HL-60/S4 (cell line): Measurements from ENCODE around the gene CCSER2.
"Not testable (repeated sequence)": the region's sequence is repeated elsewhere in the genome, so short reads cannot be mapped to it uniquely, and the experiment has no call there.

ENCODE experiments used
- in situ Hi-C: fragments of 300-500 bp; cut with MboI; formaldehyde crosslinking; loops from 2 replicates; pipeline ENCODE4 v1.14.3; 2022; ENCODE audit warnings: low sequenced_read_pairs

CCSER2 gene

DNA sequence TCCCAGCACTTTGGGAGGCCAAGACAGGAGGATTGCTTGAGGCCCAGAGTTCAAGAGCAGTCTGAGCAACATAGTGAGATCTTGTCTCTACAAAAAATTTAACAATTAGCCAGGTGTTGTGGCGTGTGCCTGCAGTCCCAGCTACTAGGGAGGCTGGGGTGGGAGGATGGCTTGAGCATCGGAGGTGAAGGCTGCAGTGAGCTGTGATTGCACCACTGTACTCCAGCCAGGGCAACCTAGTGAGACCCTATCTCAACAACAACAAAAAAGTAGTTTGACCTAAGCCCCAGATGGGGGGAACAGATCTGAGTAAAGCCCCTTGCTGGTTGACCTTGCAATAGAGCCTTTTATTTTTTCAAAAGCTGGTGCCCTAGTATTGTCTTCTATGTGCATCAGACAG is 15.6 kb upstream of the CCSER2 start:
- in situ Hi-C loops, result no loop called here

DNA sequence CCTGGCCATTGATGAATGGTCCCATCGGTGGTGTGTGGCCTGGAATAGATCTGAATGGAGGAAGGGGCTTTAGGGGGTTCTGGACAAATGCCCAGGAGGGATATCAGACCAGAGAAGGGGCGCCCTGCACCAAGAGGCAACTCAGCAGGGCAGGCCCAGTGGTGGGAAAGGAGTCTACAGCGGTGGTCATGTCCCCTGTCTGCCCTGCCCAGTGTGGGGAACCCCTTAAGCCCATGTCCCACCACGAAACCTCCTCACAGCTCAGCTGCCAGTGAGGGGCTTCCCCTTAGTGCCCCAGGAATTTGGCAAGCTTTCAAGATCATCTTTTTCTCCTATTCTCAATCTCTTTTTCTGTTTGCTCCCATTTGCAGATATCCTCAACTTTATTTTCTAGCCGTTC is 14.1 kb upstream of the CCSER2 start:
- in situ Hi-C loops, result no loop called here

DNA sequence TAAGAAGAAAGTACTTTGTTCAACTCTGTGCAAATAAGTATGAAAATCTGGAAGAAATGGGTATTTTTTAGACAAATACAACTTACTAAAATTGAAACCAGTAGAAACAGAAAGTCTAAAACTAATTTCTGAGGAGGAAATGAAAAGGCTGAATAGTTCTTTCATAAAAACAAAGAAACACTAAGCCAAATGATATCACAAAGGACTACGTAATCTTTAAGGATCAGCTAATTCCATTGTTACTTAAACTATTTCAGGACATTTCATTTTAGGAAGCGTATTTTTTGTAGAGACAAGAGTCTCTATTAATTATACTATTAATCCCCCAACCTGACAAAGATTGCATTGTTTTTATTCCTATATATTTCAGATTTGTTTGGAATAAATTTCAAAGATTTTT is 11.2 kb upstream of the CCSER2 start:
- in situ Hi-C loops, result no loop called here

DNA sequence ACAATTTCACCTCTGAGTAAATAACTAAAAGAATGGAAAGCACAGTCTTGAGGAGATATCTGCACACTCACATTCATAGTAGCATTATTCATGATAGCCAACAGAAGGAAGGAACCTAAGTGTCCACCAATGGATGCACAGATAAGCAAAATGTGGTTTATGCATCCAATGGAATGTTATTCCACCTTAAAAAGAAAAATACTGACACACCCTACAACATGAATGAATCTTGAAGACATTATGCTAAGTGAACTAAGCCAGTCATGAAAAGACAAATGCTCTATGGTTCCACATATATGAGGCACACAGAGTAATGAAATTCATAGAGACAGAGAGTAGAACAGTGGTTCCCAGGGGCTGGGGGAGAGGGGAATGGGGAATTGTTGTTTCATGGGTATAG is 6.5 kb upstream of the CCSER2 start:
- in situ Hi-C loops, result no loop called here

DNA sequence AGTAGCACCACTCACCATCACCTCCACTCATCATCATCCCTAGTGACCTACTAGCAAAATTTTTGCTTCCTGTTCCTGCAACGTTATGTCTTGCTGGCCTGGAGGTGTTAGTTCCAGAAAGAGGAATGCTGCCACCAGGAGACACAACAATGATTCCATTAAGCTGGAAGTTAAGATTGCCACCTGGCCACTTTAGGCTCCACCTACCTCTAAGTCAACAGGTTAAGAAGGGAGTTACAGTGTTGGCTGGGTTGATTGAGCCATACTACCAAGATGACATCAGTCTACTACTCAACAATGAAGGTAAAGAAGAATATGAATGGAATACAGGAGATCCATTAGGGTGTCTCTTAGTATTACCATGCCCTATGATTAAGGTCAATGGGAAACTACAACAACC is 4.8 kb upstream of the CCSER2 start:
- in situ Hi-C loops, result not testable (repeated sequence)

DNA sequence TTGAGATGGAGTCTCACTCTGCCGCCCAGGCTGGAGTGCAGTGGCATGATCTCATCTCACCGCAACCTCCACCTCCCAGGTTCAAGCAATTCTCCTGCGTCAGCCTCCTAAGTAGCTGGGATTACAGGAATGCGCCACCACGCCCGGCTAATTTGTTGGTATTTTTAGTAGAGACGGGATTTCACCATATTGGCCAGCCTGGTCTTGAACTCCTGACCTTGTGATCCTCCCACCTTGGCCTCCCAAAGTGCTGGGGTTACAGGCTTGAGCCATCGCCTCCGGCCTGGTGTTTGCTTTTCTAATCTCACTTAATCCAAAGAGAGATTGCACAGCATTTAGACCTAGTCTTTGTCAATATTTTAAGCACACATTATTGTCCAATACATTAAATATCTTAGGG is 1.4 kb upstream of the CCSER2 start:
- in situ Hi-C loops, result not testable (repeated sequence)

DNA sequence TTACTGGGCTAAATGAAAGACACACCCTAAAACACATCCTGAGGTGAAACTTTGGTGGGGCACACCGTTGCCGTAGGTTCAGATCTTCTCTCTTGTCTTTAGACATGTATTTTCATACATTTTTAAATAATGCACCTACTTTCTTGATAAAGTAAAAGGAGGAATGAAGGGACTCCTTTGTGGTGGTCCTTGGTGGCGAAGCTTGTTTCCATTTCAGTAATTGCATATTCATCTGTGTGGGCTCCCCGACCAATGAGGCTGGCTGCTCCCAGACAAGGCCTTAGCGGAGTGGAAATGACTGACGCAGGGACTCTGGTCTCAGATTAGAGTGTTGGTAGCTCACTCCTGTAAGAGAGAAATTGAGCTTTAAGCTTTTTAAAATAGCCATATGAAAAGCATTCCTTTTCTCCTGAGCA is 815 bp downstream of the CCSER2 start:
- in situ Hi-C loops, result no loop called here

DNA sequence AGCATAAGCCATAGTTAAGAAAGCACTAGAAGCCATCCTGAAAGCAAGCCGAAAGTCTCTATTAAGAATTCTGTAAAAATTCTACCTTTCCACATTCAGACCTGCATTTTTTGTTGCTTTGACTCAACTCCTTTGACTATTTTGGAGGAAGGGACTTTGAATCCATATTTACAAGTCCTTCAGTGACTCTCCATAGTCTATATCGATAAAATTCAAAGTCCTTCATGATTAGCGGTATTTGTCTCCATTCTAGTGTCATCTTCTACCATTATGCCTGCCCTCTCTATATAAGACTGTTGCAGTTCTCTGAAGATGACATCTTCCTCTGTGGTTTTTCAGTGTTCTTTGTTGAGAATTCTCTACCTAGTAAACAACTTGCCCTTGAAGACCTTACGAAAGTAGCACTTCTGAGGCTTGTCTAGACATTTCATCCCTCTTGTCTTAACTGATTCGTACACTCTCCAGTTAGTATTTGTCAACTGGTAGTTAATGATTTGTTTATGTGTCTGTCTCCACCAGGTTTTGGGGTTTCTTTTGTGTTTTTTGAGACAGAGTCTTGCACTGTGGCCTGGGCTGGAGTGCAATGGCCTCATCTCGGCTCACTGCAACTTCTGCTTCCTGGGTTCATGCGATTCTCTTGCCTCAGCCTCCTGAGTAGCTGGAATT is 1.7 kb downstream of the CCSER2 start:
- in situ Hi-C loops, result no loop called here

DNA sequence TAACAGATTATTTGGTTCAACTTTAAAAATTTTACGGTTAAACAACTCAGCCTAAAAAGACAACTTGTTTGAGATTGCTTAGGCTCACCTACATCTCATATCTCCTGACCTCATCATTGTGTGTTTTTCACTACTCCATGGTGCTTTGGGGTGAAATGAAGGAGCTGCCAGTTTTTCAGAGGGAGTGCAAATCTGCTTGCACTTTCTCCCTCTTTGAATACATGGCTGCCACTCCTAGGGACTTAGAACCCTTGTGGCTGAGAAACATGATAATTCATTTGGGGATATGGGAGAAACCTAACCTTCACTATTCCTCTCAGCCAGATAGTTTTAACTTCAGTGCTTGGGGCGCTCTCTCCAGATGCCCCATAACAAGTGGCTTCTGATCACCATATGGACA is 2.7 kb downstream of the CCSER2 start:
- in situ Hi-C loops, result no loop called here

DNA sequence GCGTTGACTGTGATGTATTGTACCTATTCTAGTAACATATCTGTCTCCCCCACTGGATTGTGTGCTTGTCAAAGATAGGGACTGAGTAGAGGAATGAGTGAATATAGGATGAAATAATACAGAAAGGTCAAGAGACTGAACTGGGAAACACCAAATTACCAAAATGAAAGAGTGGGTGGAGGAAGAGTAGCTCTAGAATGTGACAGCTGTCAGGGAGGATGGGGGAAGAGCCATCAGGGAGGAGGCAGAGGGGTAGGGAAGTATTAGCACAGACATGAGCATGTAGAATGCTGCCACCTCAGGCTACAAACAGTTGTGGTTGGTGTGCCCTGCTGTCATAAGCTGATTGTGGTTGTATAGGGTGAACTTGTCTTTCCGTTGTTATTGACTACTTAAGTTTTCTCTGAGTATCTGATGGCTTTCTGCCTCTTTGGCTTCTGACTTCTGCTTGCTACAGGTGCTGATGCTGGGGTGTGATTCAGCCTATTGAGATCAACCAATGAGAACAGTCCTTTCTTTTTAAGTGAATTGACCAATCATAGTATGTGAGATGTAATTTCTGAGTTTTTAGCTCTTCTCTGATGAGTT is 5.6 kb downstream of the CCSER2 start:
- in situ Hi-C loops, result no loop called here

DNA sequence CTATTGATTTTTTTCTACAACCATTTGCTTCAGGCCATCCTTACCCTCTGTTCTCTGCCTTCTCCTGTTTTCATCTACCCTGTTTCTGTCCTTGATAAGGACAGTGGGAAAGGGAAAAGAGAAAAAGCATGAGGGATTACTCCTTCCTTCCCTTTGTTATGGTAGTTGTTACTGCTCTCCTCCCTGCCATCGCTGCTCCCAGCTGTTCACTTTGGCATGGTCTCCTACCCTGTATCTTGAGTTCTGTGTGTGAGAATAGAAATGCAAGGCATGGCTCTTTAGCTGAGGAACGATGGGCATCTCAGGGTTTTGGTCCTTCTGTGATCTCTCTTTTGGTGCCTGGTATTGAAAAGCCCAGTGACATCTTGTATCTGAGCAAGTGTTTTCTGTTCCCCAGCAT is 6.4 kb downstream of the CCSER2 start:
- in situ Hi-C loops, result no loop called here

DNA sequence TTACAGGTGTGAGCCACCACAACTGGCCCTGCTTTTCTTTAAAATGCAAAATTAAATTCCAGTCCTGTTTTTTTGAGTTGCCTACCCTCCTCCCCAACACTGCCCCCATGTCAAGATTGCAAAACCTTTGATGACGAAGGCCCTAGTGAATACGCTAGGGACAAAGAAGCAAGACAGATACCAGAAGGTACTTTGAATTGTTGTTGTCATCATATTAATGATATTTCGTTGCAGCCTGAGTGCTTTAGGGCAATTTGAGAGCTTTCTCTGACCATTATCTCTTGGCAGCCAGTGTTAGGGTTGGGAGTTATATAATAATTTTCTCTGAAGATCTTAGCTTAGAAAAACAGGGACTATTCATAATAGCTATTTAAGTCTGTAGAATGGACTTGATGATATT is 7.1 kb downstream of the CCSER2 start:
- in situ Hi-C loops, result no loop called here

DNA sequence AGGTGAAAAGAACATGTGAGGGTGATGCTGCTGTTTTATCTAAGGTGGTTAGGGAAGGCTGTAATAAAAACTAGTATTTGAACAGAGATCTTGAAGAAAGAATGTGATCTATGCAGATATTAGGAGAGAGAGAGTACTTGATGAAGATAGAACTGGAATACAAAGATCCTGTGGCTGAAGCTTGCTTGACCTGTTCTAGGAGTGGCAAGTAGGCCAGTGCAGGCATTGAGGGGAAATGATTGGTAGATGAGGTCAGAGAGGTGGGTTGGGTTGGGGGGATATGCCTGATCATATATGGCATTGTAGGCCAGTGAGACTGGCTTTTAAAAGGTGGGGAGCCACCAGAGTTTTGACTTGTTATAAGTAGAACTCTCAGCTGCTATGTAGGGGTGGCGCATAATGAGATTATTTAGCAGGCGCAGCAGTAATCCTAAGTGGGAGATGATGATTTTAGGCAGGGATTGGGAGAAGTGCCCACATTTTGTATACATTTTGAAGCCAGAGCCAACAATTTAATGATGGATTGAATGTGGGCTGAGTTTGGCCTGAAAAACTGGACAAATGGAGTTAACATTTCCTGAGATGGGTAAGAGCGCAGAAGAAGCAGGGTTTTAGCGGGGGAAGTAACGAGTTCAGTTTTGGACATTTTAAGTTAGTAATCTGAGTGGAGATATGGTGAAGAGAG is 8.2 kb downstream of the CCSER2 start:
- in situ Hi-C loops, result no loop called here

DNA sequence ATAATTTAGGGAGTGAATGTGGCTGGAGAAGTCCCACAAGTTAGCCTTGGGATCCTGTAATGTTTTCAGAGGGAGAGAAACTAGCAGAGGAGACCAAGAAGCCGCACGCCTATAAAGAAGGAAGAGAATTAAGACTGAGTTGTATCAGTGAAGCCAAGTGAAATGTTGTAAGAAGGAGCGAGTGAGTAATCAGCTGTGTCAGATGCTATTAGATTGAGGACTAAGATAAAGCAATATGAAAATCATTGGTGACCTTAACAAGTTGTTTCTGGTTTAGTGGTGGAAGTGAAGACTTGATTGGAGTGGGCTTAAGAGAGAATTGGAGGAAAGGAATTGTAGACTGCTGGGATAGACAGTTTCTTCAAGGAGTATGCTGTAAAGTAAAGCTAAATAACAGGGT is 8.8 kb downstream of the CCSER2 start:
- in situ Hi-C loops, result no loop called here

DNA sequence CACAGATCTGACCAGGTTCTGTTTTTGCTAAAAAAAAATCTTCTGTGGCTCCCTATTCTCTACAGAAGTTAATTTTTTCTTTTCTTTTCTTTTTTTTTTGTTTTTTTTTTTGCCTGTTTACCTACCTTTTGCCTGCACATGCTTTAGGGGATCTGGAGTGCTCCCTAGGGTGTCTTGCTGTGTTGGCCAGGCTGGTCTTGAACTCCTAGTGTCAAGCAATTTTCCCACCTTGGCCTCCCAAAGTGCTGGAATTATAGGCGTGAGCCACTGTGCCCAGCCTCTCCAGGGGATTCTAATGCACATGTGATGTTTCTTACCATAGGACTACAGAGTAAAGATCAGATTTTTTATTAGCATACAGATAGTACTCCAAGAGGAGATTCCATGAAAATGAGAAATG is 10.6 kb downstream of the CCSER2 start:
- in situ Hi-C loops, result no loop called here

DNA sequence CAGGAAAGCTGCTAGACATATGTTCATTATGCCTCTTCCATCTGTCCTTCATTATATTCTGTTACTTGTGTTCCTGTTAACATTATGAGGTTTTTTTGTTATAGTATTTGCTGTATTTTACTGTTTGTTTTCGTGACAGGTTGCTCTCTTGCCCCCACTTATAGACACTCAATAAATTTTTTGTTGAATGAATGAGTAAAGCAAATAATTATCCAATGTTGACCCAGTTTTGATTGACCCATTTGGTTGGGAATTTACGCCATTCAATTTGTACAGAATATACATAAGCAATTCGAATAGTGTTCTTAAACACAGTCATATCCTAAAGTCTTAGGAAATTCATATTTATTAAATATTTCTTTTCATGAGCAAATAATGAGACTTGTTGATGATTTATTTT is 11.8 kb downstream of the CCSER2 start:
- in situ Hi-C loops, result no loop called here

DNA sequence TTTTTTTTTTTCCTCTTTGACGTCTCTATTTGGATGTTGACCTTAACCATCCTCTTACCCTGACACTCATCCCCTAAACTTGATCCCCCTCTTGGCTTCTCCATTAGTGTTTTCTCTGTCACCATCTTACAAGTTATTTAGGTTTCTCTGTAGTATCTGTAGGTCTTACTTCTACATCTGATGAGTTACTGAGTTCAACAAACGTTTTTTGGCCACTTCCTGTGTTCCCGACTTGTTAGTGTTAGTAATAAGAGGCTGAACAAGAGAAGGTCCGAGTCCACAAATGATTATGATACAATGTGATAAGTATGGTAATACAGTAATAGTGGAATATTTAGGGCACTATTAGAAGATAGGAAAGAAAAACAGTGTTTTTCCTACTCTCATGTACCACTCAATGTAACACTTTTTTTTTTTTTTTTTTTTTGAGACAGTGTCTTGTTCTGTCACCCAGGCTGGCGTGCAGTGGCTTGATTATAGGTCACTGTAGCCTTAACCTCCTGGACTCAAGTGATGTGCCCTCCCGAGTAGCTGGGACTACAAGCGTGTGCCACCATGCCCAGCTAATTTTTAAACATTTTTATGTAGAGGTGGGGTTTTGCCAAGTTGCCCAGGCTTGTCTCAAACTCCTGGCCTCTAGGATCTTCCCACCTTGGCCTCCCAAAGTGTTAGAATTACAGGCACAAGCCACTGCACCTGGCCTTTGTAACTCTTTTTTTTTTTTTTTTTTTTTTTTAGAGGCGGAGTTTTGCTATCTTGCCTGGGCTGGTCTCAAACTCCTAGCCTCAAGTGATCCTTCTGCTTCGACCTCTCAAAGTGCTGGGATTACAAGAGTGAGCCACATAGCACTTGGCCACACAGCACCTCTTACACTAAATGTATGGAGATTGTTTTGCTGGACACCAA is 12.5 kb downstream of the CCSER2 start:
- in situ Hi-C loops, result no loop called here

DNA sequence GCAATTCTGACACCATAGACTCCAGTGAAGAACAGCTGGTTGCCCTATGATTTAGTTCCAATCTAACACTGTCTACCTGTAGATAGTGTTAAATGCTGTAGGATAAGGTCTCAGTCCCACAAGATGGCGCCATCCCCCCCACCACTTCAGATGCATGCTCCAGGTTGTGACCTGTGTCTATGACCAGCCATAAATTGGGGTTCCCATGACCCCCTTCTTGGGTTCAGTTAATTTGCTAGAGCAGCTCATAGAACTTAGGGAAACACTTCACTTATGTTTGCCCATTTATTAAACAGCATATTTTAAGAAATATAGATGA is 13.1 kb downstream of the CCSER2 start:
- in situ Hi-C loops, result no loop called here

DNA sequence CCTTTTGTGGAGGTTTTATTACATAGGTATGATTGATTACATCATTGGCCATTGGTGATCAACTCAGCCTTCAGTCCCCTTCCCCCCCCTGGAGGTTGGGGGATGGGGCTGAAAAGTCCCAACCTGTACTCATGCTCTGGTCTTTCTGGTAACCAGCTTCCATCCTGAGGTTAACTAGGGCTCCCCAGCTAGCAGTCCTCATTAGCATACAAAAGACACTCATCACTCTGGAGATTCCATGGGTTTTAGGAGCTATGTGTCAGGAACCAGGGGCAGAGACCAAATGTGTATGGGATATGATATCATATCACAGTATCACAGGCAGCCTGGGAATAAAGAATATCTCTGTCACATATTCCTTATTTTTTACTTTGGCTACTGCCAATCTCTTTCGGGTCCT is 13.6 kb downstream of the CCSER2 start:
- in situ Hi-C loops, result no loop called here

DNA sequence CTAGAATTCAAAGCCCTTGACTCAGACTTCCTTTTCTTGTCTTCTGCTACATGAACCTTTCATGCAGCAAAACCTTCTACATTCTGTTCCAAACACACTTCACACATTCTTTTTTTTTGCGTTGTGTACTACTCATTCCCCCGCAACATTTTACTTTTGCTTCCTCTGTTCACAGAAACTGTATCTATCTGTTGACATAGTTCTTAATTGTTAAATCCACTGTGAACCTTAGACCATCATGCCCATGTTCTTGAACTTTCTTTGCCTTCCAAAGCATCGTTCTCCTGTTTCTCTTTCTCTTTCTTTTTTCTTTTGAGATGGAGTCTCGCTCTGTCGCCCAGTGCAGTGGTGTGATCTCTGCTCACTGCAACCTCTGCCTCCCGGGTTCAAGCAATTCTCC is 14.2 kb downstream of the CCSER2 start:
- in situ Hi-C loops, result no loop called here

DNA sequence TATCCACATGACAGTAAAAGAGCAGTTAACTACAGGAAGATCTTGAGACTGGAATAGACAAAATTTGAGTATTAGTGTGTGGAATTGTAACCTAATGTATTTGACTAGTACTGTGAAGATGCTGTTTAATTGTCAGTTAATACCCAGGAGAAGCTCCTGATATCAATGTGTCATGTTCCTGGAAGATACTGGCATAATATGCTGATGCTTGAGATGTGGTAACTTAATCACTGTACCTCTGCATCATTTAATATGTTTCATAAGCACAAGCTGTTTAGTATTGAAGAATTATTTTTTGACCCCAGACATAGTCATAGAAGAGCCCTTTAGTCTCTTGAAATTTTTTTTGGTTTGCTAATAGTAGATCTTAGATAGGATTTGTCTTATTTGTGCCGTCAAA is 15.4 kb downstream of the CCSER2 start:
- in situ Hi-C loops, result no loop called here

DNA sequence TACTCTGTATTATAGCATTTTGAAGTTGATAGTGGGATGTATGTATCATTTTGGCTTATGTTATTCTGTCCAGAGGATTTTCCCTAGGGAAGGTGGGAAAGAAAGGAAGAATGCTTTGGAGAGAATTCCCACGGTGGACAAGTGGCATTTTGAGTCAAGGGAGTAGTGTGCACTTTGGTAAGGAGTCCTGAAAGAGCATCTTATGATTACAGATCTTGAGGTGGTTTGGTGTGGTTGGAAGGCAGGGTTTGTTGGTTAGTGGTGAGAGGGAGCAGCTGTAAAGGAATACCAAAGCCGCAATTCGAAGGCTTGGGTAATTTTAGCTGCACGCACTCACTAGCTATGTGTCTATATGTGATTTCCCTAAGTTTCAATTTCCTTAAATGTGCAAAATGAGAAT is 16.1 kb downstream of the CCSER2 start:
- in situ Hi-C loops, result no loop called here
